ENCODE data around the gene FOXD2.

DNA sequence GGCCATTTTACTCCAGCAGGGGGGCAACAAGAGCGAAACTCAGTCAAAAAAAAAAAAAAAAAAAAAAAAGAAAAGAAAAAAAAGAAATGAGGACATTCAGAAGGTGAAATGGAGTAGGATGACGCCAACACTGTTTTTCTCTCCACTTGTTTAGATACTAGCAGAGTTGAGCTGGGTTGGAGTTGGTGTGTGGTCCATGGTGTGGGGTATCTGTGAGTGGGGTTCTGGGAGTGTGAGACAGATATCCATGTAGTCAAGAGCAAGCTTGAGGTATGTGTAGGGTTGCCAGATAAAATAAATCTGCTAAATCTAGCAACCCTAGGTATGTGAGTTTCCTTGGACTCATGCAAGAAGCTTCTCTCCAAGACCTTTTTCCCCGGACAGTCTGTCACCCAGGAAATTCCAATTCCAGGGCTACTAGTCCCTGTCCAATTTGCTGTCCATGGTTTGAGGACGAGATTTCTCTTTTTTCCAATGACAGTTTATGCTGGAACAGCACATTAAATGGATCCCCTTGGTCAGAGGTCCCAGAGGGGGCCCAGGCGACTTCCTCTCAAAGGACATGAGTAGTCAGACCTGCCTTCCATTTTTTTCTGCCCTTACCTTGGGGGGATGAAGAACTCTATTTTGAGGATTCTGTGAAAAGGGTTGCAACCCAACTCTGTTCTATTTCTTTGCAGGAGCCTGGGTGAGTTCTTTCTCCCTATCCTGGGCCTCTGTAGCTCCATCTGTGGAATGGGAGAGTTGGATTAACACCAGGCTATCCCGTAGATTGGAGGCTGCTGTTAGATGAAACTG, 2.1 kb upstream of the FOXD2 start:
- TF ChIP-seq, protein P1, sequence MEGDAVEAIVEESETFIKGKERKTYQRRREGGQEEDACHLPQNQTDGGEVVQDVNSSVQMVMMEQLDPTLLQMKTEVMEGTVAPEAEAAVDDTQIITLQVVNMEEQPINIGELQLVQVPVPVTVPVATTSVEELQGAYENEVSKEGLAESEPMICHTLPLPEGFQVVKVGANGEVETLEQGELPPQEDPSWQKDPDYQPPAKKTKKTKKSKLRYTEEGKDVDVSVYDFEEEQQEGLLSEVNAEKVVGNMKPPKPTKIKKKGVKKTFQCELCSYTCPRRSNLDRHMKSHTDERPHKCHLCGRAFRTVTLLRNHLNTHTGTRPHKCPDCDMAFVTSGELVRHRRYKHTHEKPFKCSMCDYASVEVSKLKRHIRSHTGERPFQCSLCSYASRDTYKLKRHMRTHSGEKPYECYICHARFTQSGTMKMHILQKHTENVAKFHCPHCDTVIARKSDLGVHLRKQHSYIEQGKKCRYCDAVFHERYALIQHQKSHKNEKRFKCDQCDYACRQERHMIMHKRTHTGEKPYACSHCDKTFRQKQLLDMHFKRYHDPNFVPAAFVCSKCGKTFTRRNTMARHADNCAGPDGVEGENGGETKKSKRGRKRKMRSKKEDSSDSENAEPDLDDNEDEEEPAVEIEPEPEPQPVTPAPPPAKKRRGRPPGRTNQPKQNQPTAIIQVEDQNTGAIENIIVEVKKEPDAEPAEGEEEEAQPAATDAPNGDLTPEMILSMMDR (IDR thresholded peaks at IDR 0.05) = no peak
- TF ChIP-seq POLR2AphosphoS5 (IDR thresholded peaks at IDR 0.05) (no peak), POLR2A (IDR thresholded peaks at IDR 0.05) (no peak), EP300 (IDR thresholded peaks at IDR 0.05) (no peak)
